SK-N-SH (cell line): ENCODE results near the gene ASXL2. TPM values are rescaled to one million over a fixed set of nuclear protein-coding genes. Genes with fewer than 3 reads are reported as not detected.
A peak's percentile ranks its signal among the peaks of the same experiment; 100 is the strongest.

ENCODE experiments used
- CTCF ChIA-PET: fragments of 300-600, 350-600 bp; formaldehyde crosslinking; extraction: SDS; loops from one replicate; lab custom pipeline; 2021; lab: Yijun Ruan, JAX
- POLR2A ChIA-PET: fragments of 350-600 bp; sonication (Branson Sonifier 250); formaldehyde crosslinking; extraction: SDS; loops from one replicate; lab custom pipeline; 2020; ENCODE audit warnings: antibody characterized with exemption, inconsistent platforms; lab: Yijun Ruan, JAX
- DNase-seq: peaks from one replicate; pipeline ENCODE4 v3.0.0; 2012
- H2AFZ ChIP-seq: fragments of 200-600 bp; sonication (generic); 2 replicates; pipeline ENCODE4 v1.8.1; 2016; ENCODE audit warnings: antibody characterized with exemption, mild to moderate bottlenecking, low read depth
- H3F3A ChIP-seq: fragments of 200-600 bp; sonication (generic); replicated peaks from 2 replicates; pipeline ENCODE3; 2016; ENCODE audit warnings: antibody characterized with exemption, mild to moderate bottlenecking; ENCODE audit not compliant: insufficient read depth
- H3K27ac ChIP-seq, 2 experiments: fragments of 200-500 bp in 1 of 2; fragments of 200-600 bp in 1 of 2; sonication (Bioruptor generic) in 1 of 2; sonication (generic), shearing (Covaris generic) in 1 of 2; 2 replicates each; pipeline versions ENCODE4 v1.5.1 to v1.6.1; 2014 to 2016; ENCODE audit warnings: low read depth in 2 of 2, inconsistent platforms in 1 of 2, low read length in 1 of 2, mild to moderate bottlenecking in 1 of 2, mixed read lengths in 1 of 2
- H3K27me3 ChIP-seq: fragments of 200-600 bp; sonication (generic), shearing (Covaris generic); 2 replicates; pipeline ENCODE4 v1.6.1; 2016; ENCODE audit warnings: mixed run types; ENCODE audit not compliant: insufficient read depth
- H3K36me3 ChIP-seq, 2 experiments: fragments of 200-500 bp in 1 of 2; fragments of 200-600 bp in 1 of 2; sonication (Bioruptor generic) in 1 of 2; sonication (generic) in 1 of 2; replicated peaks in 1 of 2; 2 replicates each; pipeline versions ENCODE3 to v1.5.1; 2014 to 2016; ENCODE audit warnings: low read length in 1 of 2, mild to moderate bottlenecking in 1 of 2; ENCODE audit not compliant: insufficient read depth in 2 of 2, control insufficient read depth in 1 of 2
- H3K4me1 ChIP-seq, 2 experiments: fragments of 200-500 bp in 1 of 2; fragments of 200-600 bp in 1 of 2; sonication (Bioruptor generic) in 1 of 2; sonication (generic), shearing (Covaris generic) in 1 of 2; 2 replicates each; pipeline versions ENCODE4 v1.5.1 to v1.6.1; 2014 to 2016; ENCODE audit warnings: low read depth in 1 of 2, low read length in 1 of 2, mixed run types in 1 of 2; ENCODE audit not compliant: insufficient read depth in 2 of 2, control insufficient read depth in 1 of 2
- H3K4me2 ChIP-seq: fragments of 200-600 bp; sonication (generic), shearing (Covaris generic); 2 replicates; pipeline ENCODE4 v1.6.1; 2017; ENCODE audit warnings: mixed run types
- H3K4me3 ChIP-seq, 2 experiments: fragments of 200-500 bp in 1 of 2; fragments of 200-600 bp in 1 of 2; sonication (Bioruptor generic) in 1 of 2; sonication (generic), shearing (Covaris generic) in 1 of 2; 2 replicates each; pipeline versions ENCODE4 v1.5.1 to v1.8.1; 2014 to 2016; ENCODE audit warnings: low read depth in 2 of 2, inconsistent platforms in 1 of 2, low read length in 1 of 2, mild to moderate bottlenecking in 1 of 2, mixed read lengths in 1 of 2, moderate library complexity in 1 of 2
- H3K79me2 ChIP-seq: fragments of 200-600 bp; sonication (generic); 2 replicates; pipeline ENCODE4 v1.8.1; 2017; ENCODE audit warnings: mild to moderate bottlenecking; ENCODE audit not compliant: insufficient read depth
- H3K9ac ChIP-seq: fragments of 200-600 bp; sonication (generic); 2 replicates; pipeline ENCODE4 v1.6.1; 2017; ENCODE audit warnings: mixed run types
- H3K9me2 ChIP-seq: fragments of 200-600 bp; sonication (generic); 2 replicates; pipeline ENCODE4 v1.6.1; 2017; ENCODE audit warnings: mixed run types
- H3K9me3 ChIP-seq: fragments of 200-600 bp; sonication (generic); 2 replicates; pipeline ENCODE4 v1.6.1; 2017; ENCODE audit warnings: mixed run types, mild to moderate bottlenecking, moderate library complexity
- H4K20me1 ChIP-seq: fragments of 200-600 bp; sonication (generic); 2 replicates; pipeline ENCODE4 v1.6.1; 2017; ENCODE audit warnings: mild to moderate bottlenecking, mixed run types; ENCODE audit not compliant: insufficient read depth
- CHD2 ChIP-seq: fragments of 150-350 bp; IDR thresholded peaks from 2 replicates; pipeline ENCODE4 v1.6.1; 2018; ENCODE audit warnings: low read length; ENCODE audit not compliant: partially characterized antibody
- EP300 ChIP-seq, 2 experiments: IDR thresholded peaks; 2 replicates each; pipeline versions ENCODE4 v1.4.0 to v1.6.1; 2012; ENCODE audit warnings: borderline replicate concordance in 1 of 2, low read depth in 1 of 2, low read length in 1 of 2
- EZH2phosphoT487 ChIP-seq: fragments of 200-600 bp; sonication (generic); IDR thresholded peaks from 2 replicates; pipeline ENCODE4 v1.6.1; 2017; ENCODE audit warnings: low read depth, mixed run types, mild to moderate bottlenecking, antibody characterized with exemption, moderate library complexity, borderline replicate concordance
- FOXJ3 ChIP-seq: sonication (generic); formaldehyde crosslinking; IDR thresholded peaks from 2 replicates; pipeline ENCODE4 v1.5.1; 2020; ENCODE audit warnings: mild to moderate bottlenecking, missing genetic modification reagents
- GATA2 ChIP-seq: sonication (generic); formaldehyde crosslinking; IDR thresholded peaks from 2 replicates; pipeline ENCODE4 v1.5.0; 2020; ENCODE audit warnings: mild to moderate bottlenecking, missing genetic modification reagents
- MXI1 ChIP-seq: IDR thresholded peaks from 2 replicates; pipeline ENCODE4 v1.6.1; 2012; ENCODE audit warnings: mild to moderate bottlenecking, low read depth, low read length, improper control_type of control experiment
- POLR2AphosphoS5 ChIP-seq: IDR thresholded peaks from 2 replicates; pipeline ENCODE4 v1.6.1; 2012; ENCODE audit warnings: low read depth, low read length
- RCOR1 ChIP-seq: fragments of 150-350 bp; IDR thresholded peaks from 2 replicates; pipeline ENCODE4 v1.6.1; 2017; ENCODE audit warnings: antibody characterized with exemption, low read length
- TAF1 ChIP-seq: IDR thresholded peaks from 2 replicates; pipeline ENCODE4 v1.6.1; 2012; ENCODE audit warnings: low read depth, mild to moderate bottlenecking, low read length, moderate library complexity, borderline replicate concordance
- TEAD4 ChIP-seq: IDR thresholded peaks from 2 replicates; pipeline ENCODE4 v1.4.0; 2012; ENCODE audit warnings: mild to moderate bottlenecking, borderline replicate concordance; ENCODE audit not compliant: insufficient read depth
- WGBS: methylation state at CpG from one replicate; pipeline ENCODE4 v1.1.6; 2017; ENCODE audit warnings: low lambda C conversion rate; 5-methylcytosine and 5-hydroxymethylcytosine counted together
- polyA plus RNA-seq, 3 experiments: library from polyadenylated mRNA; depleted of rRNA; stranded (reverse); fragments of >200 nt; gene quantifications; 2 replicates each; pipeline ENCODE4 v1.2.3, GENCODE V29; 2012
- TF ChIP-seq, protein P1 (sequence below): fragments of 150-350 bp; IDR thresholded peaks from 2 replicates; pipeline ENCODE4 v1.6.1; 2017; ENCODE audit warnings: antibody characterized with exemption, low read length, low read depth, borderline replicate concordance
- TF ChIP-seq, protein P2 (sequence below): IDR thresholded peaks from 2 replicates; pipeline ENCODE4 v1.4.0; 2012; ENCODE audit warnings: low read depth, borderline replicate concordance
- TF ChIP-seq, protein P3 (sequence below): fragments of 150-350 bp; IDR thresholded peaks from 2 replicates; pipeline ENCODE4 v1.6.1; 2016; ENCODE audit warnings: mild to moderate bottlenecking, low read depth, low read length
- TF ChIP-seq, protein P4 (sequence below): IDR thresholded peaks from 2 replicates; pipeline ENCODE4 v1.6.1; 2012; ENCODE audit warnings: mild to moderate bottlenecking, low read depth, low read length, moderate library complexity
- TF ChIP-seq, protein P5 (sequence below): IDR thresholded peaks from 2 replicates; pipeline ENCODE4; 2012

Gene ASXL2
- polyA plus RNA-seq, 1 of the 3 experiments (the other 2 are of a cell fraction), result 4.8 TPM

DNA sequence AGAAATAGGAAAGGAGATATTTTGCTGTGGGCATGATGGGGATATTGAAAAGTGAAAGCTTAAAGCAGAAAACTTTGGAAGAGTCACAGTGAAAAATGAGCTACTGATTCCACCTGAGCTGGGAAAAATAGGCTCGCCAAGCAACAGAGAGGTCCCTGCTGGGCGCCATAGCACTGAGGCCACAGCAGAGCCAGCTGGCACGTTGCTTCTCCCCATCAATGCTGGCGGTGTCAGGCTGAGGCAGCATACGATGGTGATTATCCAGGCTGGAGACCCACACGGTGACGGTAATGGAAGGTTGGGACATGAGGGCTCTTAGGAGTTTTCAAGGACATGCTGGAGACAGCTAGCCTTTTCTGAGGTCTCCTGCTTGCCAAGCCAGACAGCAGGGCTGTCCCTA lies 179.1 kb downstream of the ASXL2 start:
- Histone ChIP-seq H3K9ac (no peak overlapping the region), H3K9me3 (no peaks in the 10 kb centered on the region), H2AFZ (no peak overlapping the region), H4K20me1 (no peaks in the 10 kb centered on the region), H3K27me3 (no peaks in the 10 kb centered on the region), H3K4me3 (no peak overlapping the region), H3K9me2 (no peaks in the 10 kb centered on the region), H3K4me2 (peak overlapping the region; percentile 6; the same call in 1 of the 2 replicates), H3K27ac (no peak overlapping the region), H3K36me3 (no peaks in the 10 kb centered on the region), H3F3A (no peaks in the 10 kb centered on the region), H3K79me2 (no peaks in the 10 kb centered on the region), H3K4me1 (peaks cover 3 to 6% of the 10 kb centered on the region in 2 experiments; a peak in 2 of 4 replicates)
- 88% methylated on average over 7 of the region's 7 CpGs for WGBS
- POLR2A ChIA-PET, result no interaction called here
- CTCF ChIA-PET, result interaction anchor here (0.9 to 7.7 kb wide), 19 partner anchors 11 to 375 kb away, joined by 3 to 172 read pairs (median 7); partner anchors contain the start of gene DTNB
- no peak for DNase-seq
- TF ChIP-seq, protein P1, sequence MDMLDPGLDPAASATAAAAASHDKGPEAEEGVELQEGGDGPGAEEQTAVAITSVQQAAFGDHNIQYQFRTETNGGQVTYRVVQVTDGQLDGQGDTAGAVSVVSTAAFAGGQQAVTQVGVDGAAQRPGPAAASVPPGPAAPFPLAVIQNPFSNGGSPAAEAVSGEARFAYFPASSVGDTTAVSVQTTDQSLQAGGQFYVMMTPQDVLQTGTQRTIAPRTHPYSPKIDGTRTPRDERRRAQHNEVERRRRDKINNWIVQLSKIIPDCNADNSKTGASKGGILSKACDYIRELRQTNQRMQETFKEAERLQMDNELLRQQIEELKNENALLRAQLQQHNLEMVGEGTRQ, result no peak
- no peak for TF ChIP-seq FOXJ3
- TF ChIP-seq TEAD4, result no peak
- TF ChIP-seq CHD2, result no peak
- no peak for TF ChIP-seq RCOR1
- TF ChIP-seq, protein P2, sequence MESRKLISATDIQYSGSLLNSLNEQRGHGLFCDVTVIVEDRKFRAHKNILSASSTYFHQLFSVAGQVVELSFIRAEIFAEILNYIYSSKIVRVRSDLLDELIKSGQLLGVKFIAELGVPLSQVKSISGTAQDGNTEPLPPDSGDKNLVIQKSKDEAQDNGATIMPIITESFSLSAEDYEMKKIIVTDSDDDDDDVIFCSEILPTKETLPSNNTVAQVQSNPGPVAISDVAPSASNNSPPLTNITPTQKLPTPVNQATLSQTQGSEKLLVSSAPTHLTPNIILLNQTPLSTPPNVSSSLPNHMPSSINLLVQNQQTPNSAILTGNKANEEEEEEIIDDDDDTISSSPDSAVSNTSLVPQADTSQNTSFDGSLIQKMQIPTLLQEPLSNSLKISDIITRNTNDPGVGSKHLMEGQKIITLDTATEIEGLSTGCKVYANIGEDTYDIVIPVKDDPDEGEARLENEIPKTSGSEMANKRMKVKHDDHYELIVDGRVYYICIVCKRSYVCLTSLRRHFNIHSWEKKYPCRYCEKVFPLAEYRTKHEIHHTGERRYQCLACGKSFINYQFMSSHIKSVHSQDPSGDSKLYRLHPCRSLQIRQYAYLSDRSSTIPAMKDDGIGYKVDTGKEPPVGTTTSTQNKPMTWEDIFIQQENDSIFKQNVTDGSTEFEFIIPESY, result no peak
- no peak for TF ChIP-seq EZH2phosphoT487
- TF ChIP-seq, protein P3, sequence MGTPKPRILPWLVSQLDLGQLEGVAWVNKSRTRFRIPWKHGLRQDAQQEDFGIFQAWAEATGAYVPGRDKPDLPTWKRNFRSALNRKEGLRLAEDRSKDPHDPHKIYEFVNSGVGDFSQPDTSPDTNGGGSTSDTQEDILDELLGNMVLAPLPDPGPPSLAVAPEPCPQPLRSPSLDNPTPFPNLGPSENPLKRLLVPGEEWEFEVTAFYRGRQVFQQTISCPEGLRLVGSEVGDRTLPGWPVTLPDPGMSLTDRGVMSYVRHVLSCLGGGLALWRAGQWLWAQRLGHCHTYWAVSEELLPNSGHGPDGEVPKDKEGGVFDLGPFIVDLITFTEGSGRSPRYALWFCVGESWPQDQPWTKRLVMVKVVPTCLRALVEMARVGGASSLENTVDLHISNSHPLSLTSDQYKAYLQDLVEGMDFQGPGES, result no peak
- TF ChIP-seq EP300 (IDR thresholded peaks at IDR 0.05; ENCODE audit: borderline replicate concordance in 1 of 2, low read depth in 1 of 2, low read length in 1 of 2), result no peak
- TF ChIP-seq TAF1, result no peak

DNA sequence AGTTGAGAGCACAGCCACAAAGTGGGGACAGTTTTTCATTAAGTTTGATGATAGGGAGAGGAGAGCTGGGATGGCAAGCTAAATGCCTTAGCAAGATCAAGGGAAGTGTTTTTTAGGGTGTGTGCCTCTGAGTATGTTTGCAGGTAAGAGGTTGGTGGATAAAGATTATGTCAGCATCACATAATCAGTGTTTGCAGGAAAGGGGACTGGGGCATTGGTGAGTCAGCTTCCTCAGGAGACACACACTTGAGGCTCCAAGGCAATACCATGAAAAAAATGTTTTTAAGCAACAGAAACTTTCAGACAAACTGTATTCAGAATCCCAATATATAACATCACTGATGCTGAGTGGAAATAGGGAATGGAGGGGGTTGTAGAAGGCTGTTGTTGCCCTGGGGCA lies 179.5 kb downstream of the ASXL2 start:
- Histone ChIP-seq H3K4me2 (peak overlapping the region; percentile 6; the same call in 1 of the 2 replicates), H3K4me1 (peaks cover 2 to 6% of the 10 kb centered on the region in 2 experiments; a peak in 2 of 4 replicates), H4K20me1 (no peaks in the 10 kb centered on the region), H2AFZ (no peak overlapping the region), H3K36me3 (no peaks in the 10 kb centered on the region), H3K9me3 (no peaks in the 10 kb centered on the region), H3K27ac (no peak overlapping the region), H3K9me2 (no peaks in the 10 kb centered on the region), H3F3A (no peaks in the 10 kb centered on the region), H3K4me3 (no peak overlapping the region), H3K27me3 (no peaks in the 10 kb centered on the region), H3K79me2 (no peaks in the 10 kb centered on the region), H3K9ac (no peak overlapping the region)
- DNase-seq, result no peak
- ChIA-PET CTCF (interaction anchor here (0.5 to 7.7 kb wide), 11 partner anchors 10 to 705 kb away, joined by 3 to 172 read pairs (median 17); partner anchors contain the start of gene DTNB), POLR2A (no interaction called here)
- TF ChIP-seq, protein P1, result no peak
- TF ChIP-seq, protein P4, sequence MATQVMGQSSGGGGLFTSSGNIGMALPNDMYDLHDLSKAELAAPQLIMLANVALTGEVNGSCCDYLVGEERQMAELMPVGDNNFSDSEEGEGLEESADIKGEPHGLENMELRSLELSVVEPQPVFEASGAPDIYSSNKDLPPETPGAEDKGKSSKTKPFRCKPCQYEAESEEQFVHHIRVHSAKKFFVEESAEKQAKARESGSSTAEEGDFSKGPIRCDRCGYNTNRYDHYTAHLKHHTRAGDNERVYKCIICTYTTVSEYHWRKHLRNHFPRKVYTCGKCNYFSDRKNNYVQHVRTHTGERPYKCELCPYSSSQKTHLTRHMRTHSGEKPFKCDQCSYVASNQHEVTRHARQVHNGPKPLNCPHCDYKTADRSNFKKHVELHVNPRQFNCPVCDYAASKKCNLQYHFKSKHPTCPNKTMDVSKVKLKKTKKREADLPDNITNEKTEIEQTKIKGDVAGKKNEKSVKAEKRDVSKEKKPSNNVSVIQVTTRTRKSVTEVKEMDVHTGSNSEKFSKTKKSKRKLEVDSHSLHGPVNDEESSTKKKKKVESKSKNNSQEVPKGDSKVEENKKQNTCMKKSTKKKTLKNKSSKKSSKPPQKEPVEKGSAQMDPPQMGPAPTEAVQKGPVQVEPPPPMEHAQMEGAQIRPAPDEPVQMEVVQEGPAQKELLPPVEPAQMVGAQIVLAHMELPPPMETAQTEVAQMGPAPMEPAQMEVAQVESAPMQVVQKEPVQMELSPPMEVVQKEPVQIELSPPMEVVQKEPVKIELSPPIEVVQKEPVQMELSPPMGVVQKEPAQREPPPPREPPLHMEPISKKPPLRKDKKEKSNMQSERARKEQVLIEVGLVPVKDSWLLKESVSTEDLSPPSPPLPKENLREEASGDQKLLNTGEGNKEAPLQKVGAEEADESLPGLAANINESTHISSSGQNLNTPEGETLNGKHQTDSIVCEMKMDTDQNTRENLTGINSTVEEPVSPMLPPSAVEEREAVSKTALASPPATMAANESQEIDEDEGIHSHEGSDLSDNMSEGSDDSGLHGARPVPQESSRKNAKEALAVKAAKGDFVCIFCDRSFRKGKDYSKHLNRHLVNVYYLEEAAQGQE, result no peak
- TF ChIP-seq GATA2 (no peak), MXI1 (no peak), POLR2AphosphoS5 (no peak), TEAD4 (no peak)
- TF ChIP-seq, protein P5, sequence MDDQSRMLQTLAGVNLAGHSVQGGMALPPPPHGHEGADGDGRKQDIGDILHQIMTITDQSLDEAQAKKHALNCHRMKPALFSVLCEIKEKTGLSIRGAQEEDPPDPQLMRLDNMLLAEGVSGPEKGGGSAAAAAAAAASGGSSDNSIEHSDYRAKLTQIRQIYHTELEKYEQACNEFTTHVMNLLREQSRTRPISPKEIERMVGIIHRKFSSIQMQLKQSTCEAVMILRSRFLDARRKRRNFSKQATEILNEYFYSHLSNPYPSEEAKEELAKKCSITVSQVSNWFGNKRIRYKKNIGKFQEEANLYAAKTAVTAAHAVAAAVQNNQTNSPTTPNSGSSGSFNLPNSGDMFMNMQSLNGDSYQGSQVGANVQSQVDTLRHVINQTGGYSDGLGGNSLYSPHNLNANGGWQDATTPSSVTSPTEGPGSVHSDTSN, result no peak
